Measurements from ENCODE around the gene PACSIN3.

GRCh38 chr11:47184711-47185304, 1.4 kb downstream of the PACSIN3 start:
- TF ChIP-seq CTCF (IDR thresholded peaks at IDR 0.05; ENCODE audit: low read length), result no peak
- no peak for TF ChIP-seq EZH2 (IDR thresholded peaks at IDR 0.05; ENCODE audit: borderline replicate concordance, low read length)

Data from OCI-LY1 (cell line).